HEK293 (cell line): ENCODE measurements around the gene BRD3.

Experiments used
- CTCF ChIA-PET: fragments of 350-600 bp; formaldehyde crosslinking; extraction: SDS; loops from one replicate; lab custom pipeline; 2021; ENCODE audit warnings: antibody characterized with exemption; lab: Yijun Ruan, JAX
- POLR2A ChIA-PET: fragments of 300-600 bp; formaldehyde crosslinking; extraction: SDS; loops from one replicate; lab custom pipeline; 2020; ENCODE audit warnings: antibody characterized with exemption, inconsistent platforms; lab: Yijun Ruan, JAX
- H3K27ac ChIP-seq: fragments of 200-500 bp; sonication (Bioruptor generic); 2 replicates; pipeline ENCODE4 v1.5.1; 2014; ENCODE audit warnings: low read depth, low read length, control low read depth, inconsistent platforms; ENCODE audit errors: extremely low read depth
- H3K36me3 ChIP-seq, 2 experiments: fragments of 200-500 bp in 1 of 2; sonication (Bioruptor generic) in 1 of 2; 1 replicate in 1 of 2; 2 replicates in 1 of 2; pipeline ENCODE4 v1.5.1; 2014 to 2017; ENCODE audit warnings: inconsistent platforms in 2 of 2, low read length in 2 of 2; ENCODE audit not compliant: control insufficient read depth in 2 of 2, insufficient read depth in 1 of 2
- H3K4me1 ChIP-seq: fragments of 200-500 bp; sonication (Bioruptor generic); 2 replicates; pipeline ENCODE4 v1.5.1; 2014; ENCODE audit warnings: mild to moderate bottlenecking, low read length, inconsistent platforms; ENCODE audit not compliant: control insufficient read depth, insufficient read depth
- H3K4me3 ChIP-seq: 2 replicates; pipeline ENCODE4 v1.5.1; 2011; ENCODE audit warnings: low read depth, mild to moderate bottlenecking, control low read depth, low read length, moderate library complexity
- H3K9me3 ChIP-seq: fragments of 200-500 bp; sonication (Bioruptor generic); 2 replicates; pipeline ENCODE4 v1.5.1; 2014; ENCODE audit warnings: low read depth, low read length, inconsistent platforms; ENCODE audit not compliant: control insufficient read depth, insufficient read depth
- EGR2 ChIP-seq: fragments of 450-650 bp; formaldehyde crosslinking; IDR thresholded peaks from 2 replicates; pipeline ENCODE4 v1.5.1; 2016; ENCODE audit warnings: low read depth, missing biosample characterization, missing genetic modification characterization
- HOXC10 ChIP-seq: sonication (generic); formaldehyde crosslinking; IDR thresholded peaks from 2 replicates; pipeline ENCODE4 v1.8.1; 2023; ENCODE audit warnings: mild to moderate bottlenecking, missing genetic modification reagents
- KLF1 ChIP-seq: fragments of 450-650 bp; formaldehyde crosslinking; IDR thresholded peaks from 2 replicates; pipeline ENCODE4 v1.5.1; 2016; ENCODE audit warnings: missing biosample characterization, missing genetic modification characterization
- MYNN ChIP-seq: fragments of 450-650 bp; formaldehyde crosslinking; IDR thresholded peaks from 2 replicates; pipeline ENCODE4 v1.5.1; 2016; ENCODE audit warnings: missing biosample characterization, missing genetic modification characterization, borderline replicate concordance
- MZF1 ChIP-seq: fragments of 450-650 bp; formaldehyde crosslinking; IDR thresholded peaks from 2 replicates; pipeline ENCODE4 v1.5.1; 2017; ENCODE audit warnings: missing biosample characterization, missing genetic modification characterization, borderline replicate concordance
- SALL2 ChIP-seq: fragments of 450-650 bp; formaldehyde crosslinking; IDR thresholded peaks from 2 replicates; pipeline ENCODE4 v1.5.0; 2017; ENCODE audit warnings: missing biosample characterization, mild to moderate bottlenecking, missing genetic modification characterization, borderline replicate concordance
- SP7 ChIP-seq: fragments of 450-650 bp; formaldehyde crosslinking; IDR thresholded peaks from 2 replicates; pipeline ENCODE4 v1.5.1; 2016; ENCODE audit warnings: missing biosample characterization, missing genetic modification characterization
- ZBTB11 ChIP-seq: fragments of 450-650 bp; formaldehyde crosslinking; conservative IDR thresholded peaks from 2 replicates; pipeline ENCODE4 v1.5.1; 2016; ENCODE audit warnings: low read depth, missing biosample characterization, missing genetic modification characterization
- ZBTB21 ChIP-seq: fragments of 450-650 bp; formaldehyde crosslinking; IDR thresholded peaks from 2 replicates; pipeline ENCODE4 v1.5.1; 2017; ENCODE audit warnings: missing biosample characterization, missing genetic modification characterization
- ZBTB48 ChIP-seq: fragments of 450-650 bp; formaldehyde crosslinking; IDR thresholded peaks from 2 replicates; pipeline ENCODE4 v1.5.1; 2016; ENCODE audit warnings: missing biosample characterization, missing genetic modification characterization
- ZFHX2 ChIP-seq: fragments of 450-650 bp; formaldehyde crosslinking; conservative IDR thresholded peaks from 2 replicates; pipeline ENCODE4 v1.5.1; 2016; ENCODE audit warnings: missing biosample characterization, missing genetic modification characterization
- ZNF133 ChIP-seq: fragments of 450-650 bp; formaldehyde crosslinking; IDR thresholded peaks from 2 replicates; pipeline ENCODE4 v1.5.1; 2016; ENCODE audit warnings: missing biosample characterization, missing genetic modification characterization
- ZNF146 ChIP-seq: fragments of 450-650 bp; formaldehyde crosslinking; IDR thresholded peaks from 2 replicates; pipeline ENCODE4 v1.5.1; 2016; ENCODE audit warnings: missing biosample characterization, missing genetic modification characterization
- ZNF239 ChIP-seq: fragments of 450-650 bp; formaldehyde crosslinking; IDR thresholded peaks from 2 replicates; pipeline ENCODE4 v1.5.1; 2016; ENCODE audit warnings: missing biosample characterization, missing genetic modification characterization
- ZNF248 ChIP-seq: fragments of 450-650 bp; formaldehyde crosslinking; IDR thresholded peaks from 2 replicates; pipeline ENCODE4 v1.5.1; 2017; ENCODE audit warnings: missing biosample characterization, missing genetic modification characterization
- ZNF311 ChIP-seq: fragments of 450-650 bp; formaldehyde crosslinking; IDR thresholded peaks from 2 replicates; pipeline ENCODE4 v1.5.1; 2017; ENCODE audit warnings: missing biosample characterization, missing genetic modification characterization, borderline replicate concordance
- ZNF391 ChIP-seq: fragments of 450-650 bp; formaldehyde crosslinking; IDR thresholded peaks from 2 replicates; pipeline ENCODE4 v1.5.1; 2016; ENCODE audit warnings: low read depth, missing biosample characterization, missing genetic modification characterization, borderline replicate concordance
- ZNF488 ChIP-seq: fragments of 450-650 bp; formaldehyde crosslinking; IDR thresholded peaks from 2 replicates; pipeline ENCODE4 v1.5.1; 2016; ENCODE audit warnings: missing biosample characterization, missing genetic modification characterization
- ZNF645 ChIP-seq: fragments of 450-650 bp; formaldehyde crosslinking; IDR thresholded peaks from 2 replicates; pipeline ENCODE4; 2016; ENCODE audit warnings: missing biosample characterization, missing genetic modification characterization
- TF ChIP-seq, protein P1 (sequence below): fragments of 450-650 bp; formaldehyde crosslinking; IDR thresholded peaks from 2 replicates; pipeline ENCODE4 v1.5.1; 2016; ENCODE audit warnings: missing biosample characterization, missing genetic modification characterization

Gene BRD3

GRCh38 chr9:134049772-134050588 lies 17.8 kb downstream of the BRD3 start:
- no peak for TF ChIP-seq ZNF311
- TF ChIP-seq SP7 (tag by site-specific recombination) = no peak
- no peak for TF ChIP-seq ZNF488 (tag by site-specific recombination)
- no peak for TF ChIP-seq MYNN
- TF ChIP-seq, protein P1, sequence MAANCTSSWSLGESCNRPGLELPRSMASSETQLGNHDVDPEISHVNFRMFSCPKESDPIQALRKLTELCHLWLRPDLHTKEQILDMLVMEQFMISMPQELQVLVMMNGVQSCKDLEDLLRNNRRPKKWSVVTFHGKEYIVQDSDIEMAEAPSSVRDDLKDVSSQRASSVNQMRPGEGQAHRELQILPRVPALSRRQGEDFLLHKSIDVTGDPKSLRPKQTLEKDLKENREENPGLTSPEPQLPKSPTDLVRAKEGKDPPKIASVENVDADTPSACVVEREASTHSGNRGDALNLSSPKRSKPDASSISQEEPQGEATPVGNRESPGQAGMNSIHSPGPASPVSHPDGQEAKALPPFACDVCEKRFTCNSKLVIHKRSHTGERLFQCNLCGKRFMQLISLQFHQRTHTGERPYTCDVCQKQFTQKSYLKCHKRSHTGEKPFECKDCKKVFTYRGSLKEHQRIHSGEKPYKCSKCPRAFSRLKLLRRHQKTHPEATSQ = no peak
- no peak for TF ChIP-seq ZBTB21 (tag by site-specific recombination)
- TF ChIP-seq HOXC10 (CRISPR knock-in tag) = no peak
- no peak for TF ChIP-seq ZBTB48 (tag by site-specific recombination)
- Histone ChIP-seq H3K4me1 (no peaks in the 10 kb centered on the region), H3K9me3 (no peaks in the 10 kb centered on the region), H3K27ac (no peak overlapping the region), H3K4me3 (no peak overlapping the region), H3K36me3 (peaks cover 4 to 93% of the 10 kb centered on the region in 2 experiments; a peak in 2 of 3 replicates)
- POLR2A ChIA-PET = interaction anchor here (1.0 kb wide), 1 partner anchor 16 kb away, joined by 3 read pairs; no protein-coding TSS in a partner anchor
- CTCF ChIA-PET = interaction anchor here (0.6 kb wide), 1 partner anchor 56 kb away, joined by 3 read pairs; no protein-coding TSS in a partner anchor

GRCh38 chr9:134049236-134049635 lies 18.6 kb downstream of the BRD3 start:
- Histone ChIP-seq H3K36me3 (peaks cover 4 to 98% of the 10 kb centered on the region in 2 experiments; a peak in 2 of 3 replicates), H3K9me3 (no peaks in the 10 kb centered on the region), H3K4me1 (no peaks in the 10 kb centered on the region)
- CTCF ChIA-PET = interaction anchor here (0.6 kb wide), 1 partner anchor 55 kb away, joined by 3 read pairs; no protein-coding TSS in a partner anchor
- TF ChIP-seq ZNF239 (no peak), ZNF248 (no peak), EGR2 (tag by site-specific recombination) (peak; percentile 47), ZNF391 (tag by site-specific recombination) (no peak), SALL2 (no peak), KLF1 (tag by site-specific recombination) (no peak), ZNF133 (tag by site-specific recombination) (no peak), ZFHX2 (peak; percentile 38; the same call in 1 of the 2 replicates), ZNF645 (tag by site-specific recombination) (no peak), MZF1 (tag by site-specific recombination) (no peak), ZNF146 (tag by site-specific recombination) (no peak), ZBTB11 (tag by site-specific recombination) (no peak)
- TF ChIP-seq, all 188 proteins: peak for 2
- no peak overlapping the region for H3K4me3 ChIP-seq
- POLR2A ChIA-PET = no interaction called here
- H3K27ac ChIP-seq = no peak overlapping the region
